IPS-18c (cell line): Measurements from ENCODE around the gene NEFH.

Source experiments
- H3K4me3 ChIP-seq: 2 replicates; pipeline ENCODE4 v1.7.0; 2013; ENCODE audit warnings: low read depth, mild to moderate bottlenecking, low read length, moderate library complexity; ENCODE audit not compliant: insufficient read depth
- H3K9me3 ChIP-seq: one replicate; pipeline ENCODE4 v1.6.1; 2013; ENCODE audit warnings: mild to moderate bottlenecking, low read length, moderate library complexity; ENCODE audit not compliant: control insufficient read depth, insufficient read depth

The NEFH gene

GRCh38 chr22:29519996-29520395 lies 40.0 kb downstream of the NEFH start:
- Histone ChIP-seq H3K4me3 (no peak overlapping the region), H3K9me3 (no peaks in the 10 kb centered on the region)

GRCh38 chr22:29520851-29521250 lies 40.8 kb downstream of the NEFH start:
- Histone ChIP-seq H3K4me3 (no peak overlapping the region), H3K9me3 (no peaks in the 10 kb centered on the region)

GRCh38 chr22:29521526-29521925 lies 41.5 kb downstream of the NEFH start:
- Histone ChIP-seq H3K4me3 (no peak overlapping the region), H3K9me3 (no peaks in the 10 kb centered on the region)

GRCh38 chr22:29523761-29524160 lies 43.7 kb downstream of the NEFH start:
- no peaks in the 10 kb centered on the region for H3K9me3 ChIP-seq
- no peak overlapping the region for H3K4me3 ChIP-seq

- Histone ChIP-seq H3K9me3 (no peaks in the 10 kb centered on the region), H3K4me3 (no peak overlapping the region)
Measured at GRCh38 chr22:29524442-29525191, 44.6 kb downstream of the NEFH start.

GRCh38 chr22:29528144-29528543 lies 48.1 kb downstream of the NEFH start:
- no peaks in the 10 kb centered on the region for H3K9me3 ChIP-seq
- no peak overlapping the region for H3K4me3 ChIP-seq

- Histone ChIP-seq H3K4me3 (no peak overlapping the region), H3K9me3 (no peaks in the 10 kb centered on the region)
Measured at GRCh38 chr22:29530716-29531115, 50.7 kb downstream of the NEFH start.

- H3K9me3 ChIP-seq = no peaks in the 10 kb centered on the region
- H3K4me3 ChIP-seq = no peak overlapping the region
Measured at GRCh38 chr22:29531419-29531818, 51.4 kb downstream of the NEFH start.

- Histone ChIP-seq H3K9me3 (no peaks in the 10 kb centered on the region), H3K4me3 (no peak overlapping the region)
Measured at GRCh38 chr22:29536411-29536810, 56.4 kb downstream of the NEFH start.

- Histone ChIP-seq H3K4me3 (no peak overlapping the region), H3K9me3 (no peaks in the 10 kb centered on the region)
Measured at GRCh38 chr22:29539105-29539504, 59.1 kb downstream of the NEFH start.
